PC-9 (cell line): ENCODE results near the gene BRD4.

Source experiments
- CTCF ChIP-seq: fragments of 200-600 bp; sonication (generic); conservative IDR thresholded peaks from 2 replicates; pipeline ENCODE4 v1.6.1; 2017; ENCODE audit warnings: mixed run types, antibody characterized with exemption, mild to moderate bottlenecking, moderate library complexity
- EZH2 ChIP-seq: fragments of 200-600 bp; sonication (generic); IDR thresholded peaks from 2 replicates; pipeline ENCODE4 v1.8.0; 2017; ENCODE audit warnings: antibody characterized with exemption, low read depth

GRCh38 chr19:15244106-15244803 lies 88.1 kb downstream of the BRD4 start:
- TF ChIP-seq CTCF, result no peak
- TF ChIP-seq EZH2, result no peak
